Superior temporal gyrus (tissue), 1 donor: ENCODE results near the gene RUSC2.
"Not testable (repeated sequence)": the region's sequence is repeated elsewhere in the genome, so short reads cannot be mapped to it uniquely, and the experiment has no call there.

Experiments
- DNase-seq: peaks from one replicate; pipeline ENCODE4 v3.0.0-alpha.2; 2016; ENCODE audit errors: extremely low spot score

The RUSC2 gene

GRCh38 chr9:35489313-35490154 is at the start of gene RUSC2:
Gene RUSC2 (plus strand): TSS chr9:35490111. CDS start chr9:35546522, 56,411 bp downstream.
- DNase-seq, result peak; percentile 82

- DNase-seq, result no peak
Observed at GRCh38 chr9:35446012-35446411, 43.9 kb upstream of the RUSC2 start.

DNA sequence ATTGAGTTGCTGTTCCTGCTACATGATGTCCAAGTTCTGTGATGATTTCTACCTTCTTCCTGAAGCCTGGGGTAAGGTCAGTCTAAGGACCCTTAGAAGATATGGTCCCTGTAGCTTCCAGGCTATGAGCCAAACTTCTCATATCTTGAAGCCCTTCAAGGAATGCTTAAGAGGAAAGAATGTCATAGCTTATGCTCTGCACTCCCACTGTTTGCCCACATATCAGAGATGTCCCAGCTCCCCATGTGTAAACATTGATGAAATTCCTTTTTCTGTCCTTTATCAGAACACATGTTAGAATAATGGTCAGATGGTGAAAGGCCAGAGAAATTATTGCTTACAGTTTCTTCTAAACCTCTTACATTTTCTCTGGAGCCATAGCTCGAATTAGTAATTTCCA is 41.4 kb upstream of the RUSC2 start:
- no peak for DNase-seq

DNA sequence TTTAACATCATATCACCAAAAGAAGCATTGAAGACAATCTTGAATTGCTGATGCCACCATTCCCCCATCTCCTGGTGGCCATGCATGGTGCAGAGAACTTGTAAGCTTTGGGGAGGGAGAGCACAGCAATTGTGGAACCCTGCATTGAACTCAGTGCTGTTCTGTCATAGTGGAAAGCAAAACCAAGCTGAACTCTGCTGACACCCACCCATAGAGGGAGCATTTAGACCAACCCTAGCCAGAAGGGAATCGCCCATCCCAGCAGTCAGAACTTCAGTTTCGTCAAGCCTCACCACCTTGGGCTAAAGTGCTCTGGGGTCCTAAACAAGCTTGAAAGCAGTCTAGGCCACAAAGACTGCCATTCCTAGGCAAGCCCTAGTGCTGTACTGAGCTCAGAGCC is 37.4 kb upstream of the RUSC2 start:
- DNase-seq, result no peak

- DNase-seq, result no peak
Observed at GRCh38 chr9:35453786-35454185, 36.1 kb upstream of the RUSC2 start.

DNA sequence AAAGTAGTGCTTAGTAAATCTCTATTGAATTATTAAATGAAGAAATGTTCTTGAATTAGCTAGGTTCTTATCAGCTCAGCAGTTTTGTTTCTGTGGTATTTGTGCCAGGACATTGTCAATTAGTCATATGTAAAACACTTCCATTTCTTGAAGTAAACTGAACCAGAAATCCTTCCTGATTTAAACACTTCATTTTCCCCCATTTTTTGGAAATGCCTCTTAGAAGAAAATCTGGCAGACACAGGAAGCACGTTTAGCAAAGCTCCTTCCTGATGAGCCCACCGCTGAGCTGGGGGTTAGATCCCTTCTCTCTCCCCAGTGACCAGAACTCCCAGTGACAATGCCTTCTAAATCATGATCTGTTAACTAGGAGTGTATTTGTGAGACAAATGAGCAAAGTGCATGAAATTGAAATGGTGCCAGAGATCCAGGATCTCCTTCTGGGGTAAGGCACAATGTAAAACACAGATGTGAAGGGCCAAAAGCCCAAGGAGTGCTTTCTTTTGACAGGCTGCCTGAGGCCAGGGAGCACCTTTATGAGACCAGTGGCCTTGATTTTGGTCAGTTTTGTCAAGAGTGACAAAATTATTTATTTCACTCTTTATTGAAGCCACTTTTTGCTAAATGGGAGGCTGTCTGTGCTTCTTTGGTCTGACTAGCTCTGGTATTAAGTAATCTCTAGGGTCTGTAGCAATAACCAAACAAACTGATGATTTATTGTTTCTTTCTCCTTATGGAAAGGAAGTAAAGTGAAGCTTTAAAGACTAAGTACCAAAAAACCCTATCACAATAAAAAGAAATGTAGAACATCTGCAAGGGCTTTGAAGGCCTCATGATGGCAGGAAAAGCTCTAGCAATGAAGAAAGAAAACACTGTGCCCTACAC is 25.5 kb upstream of the RUSC2 start:
- no peak for DNase-seq

DNA sequence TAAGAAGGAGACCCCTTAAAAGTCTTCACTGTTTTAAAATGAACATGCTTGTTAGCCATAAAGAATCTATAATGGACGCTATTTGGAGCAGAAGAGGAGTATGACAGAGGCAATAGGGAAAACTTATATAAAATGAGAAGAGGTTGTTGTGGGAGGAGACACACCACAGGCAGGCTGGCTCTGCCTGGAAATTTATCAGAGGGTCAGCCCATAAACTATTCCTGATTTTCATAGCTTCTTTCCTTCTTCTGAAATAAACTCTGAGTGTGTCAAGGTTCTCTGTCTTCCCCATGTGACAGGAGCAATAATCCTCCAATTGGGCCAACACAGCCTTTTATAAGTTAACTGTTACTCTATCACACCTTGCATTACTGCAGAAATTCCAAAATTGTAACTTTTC is 19.6 kb upstream of the RUSC2 start:
- no peak for DNase-seq

DNA sequence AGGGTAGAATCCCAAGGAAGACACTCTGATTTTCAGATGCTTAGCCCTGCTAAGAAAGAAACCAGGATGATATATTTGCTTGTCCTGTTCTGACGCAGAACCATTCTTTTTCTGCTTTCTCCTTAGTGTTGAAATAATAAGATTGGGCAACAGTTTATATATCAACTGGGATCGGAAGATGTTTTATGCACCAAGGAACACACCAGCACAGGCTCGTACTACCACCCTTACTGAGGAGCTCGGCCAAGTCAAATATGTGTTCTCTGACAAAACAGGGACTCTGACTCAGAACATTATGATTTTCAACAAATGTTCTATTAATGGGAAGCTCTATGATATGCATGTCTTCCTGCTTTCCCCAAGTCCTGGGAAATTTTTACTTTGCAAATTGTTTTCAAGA is 19.0 kb upstream of the RUSC2 start:
- DNase-seq, result no peak

- DNase-seq, result no peak
Observed at GRCh38 chr9:35476596-35476995, 13.3 kb upstream of the RUSC2 start.

DNA sequence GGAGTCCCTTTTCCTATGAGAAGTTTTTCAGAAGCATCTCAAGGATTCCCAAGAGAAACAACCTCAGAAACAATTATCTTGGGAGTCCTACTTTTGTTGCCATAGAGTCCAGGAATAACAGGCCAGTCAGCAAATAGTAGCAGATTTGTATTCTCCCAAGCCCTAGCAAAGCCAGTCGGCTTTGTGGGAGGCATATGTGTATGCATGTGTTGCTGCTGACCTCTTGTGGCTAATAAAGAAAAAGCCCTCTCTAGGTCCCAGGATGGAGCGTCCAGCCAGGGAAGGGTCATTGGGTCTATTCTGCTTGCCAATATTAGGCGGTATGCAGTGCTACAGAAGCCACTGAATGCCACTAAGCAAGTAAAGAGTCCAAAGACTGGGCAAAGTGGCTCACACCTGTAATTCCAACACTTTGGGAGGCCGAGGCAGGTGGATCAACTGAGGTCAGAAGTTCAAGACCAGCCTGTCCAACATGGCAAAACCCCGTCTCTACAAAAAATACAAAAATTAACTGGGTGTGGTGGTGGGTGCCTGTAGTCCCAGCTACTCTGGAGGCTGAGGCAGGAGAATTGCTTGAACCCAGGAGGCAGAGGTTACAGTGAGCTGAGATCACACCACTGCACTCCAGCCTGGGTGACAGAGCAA is 12.6 kb upstream of the RUSC2 start:
- peak; percentile 88 for DNase-seq

DNA sequence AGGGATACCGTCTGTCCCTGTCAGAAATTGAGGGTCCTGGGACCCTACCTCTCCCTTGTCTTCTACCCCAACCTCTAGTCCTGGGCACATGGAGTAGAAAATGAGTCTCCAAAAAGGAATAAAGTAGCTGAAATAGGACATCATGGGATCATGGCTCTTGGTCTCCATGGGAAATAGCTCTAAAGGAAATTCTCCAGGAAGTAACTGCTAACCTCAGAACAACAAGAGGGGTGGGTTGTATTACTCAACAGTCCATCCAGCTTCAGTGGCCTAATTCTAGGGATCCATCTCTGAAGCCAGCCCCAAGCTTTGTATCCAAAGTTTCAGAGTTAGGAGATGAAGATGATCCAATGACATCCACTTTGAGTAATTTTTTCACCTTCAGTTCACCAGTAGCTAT is 11.0 kb upstream of the RUSC2 start:
- no peak for DNase-seq

DNA sequence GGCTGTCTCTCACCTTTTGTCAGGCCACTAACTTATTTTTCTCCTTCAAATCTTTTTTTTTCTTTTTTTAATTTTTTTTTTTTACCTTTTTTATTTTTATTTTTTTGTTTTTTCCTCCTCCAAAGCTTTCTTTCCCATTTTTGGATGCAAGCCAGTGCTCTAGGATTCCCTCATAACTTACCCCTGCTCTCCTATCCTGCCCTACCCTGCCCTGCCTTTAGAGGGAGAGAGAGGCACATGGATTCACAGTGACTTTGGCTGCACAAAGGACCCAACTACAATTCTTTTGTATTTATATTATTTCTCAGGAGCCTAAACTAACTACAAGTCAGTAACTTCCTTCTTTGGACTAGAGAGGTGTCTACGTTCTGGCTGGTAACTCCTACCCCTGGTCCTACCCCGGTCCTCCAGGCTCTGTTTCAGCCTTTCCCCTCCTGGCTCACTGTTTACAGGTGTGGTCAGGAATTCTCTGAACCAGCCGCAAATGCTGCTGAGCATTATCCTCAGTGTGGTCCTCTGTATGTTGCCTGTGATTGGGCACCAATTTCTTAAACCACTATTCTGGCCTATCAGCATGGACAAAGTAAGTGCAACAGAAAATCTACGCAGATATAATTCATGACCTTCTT is 8.4 kb upstream of the RUSC2 start:
- DNase-seq, result peak; percentile 50

- DNase-seq, result no peak
Observed at GRCh38 chr9:35482071-35482470, 7.8 kb upstream of the RUSC2 start.

DNA sequence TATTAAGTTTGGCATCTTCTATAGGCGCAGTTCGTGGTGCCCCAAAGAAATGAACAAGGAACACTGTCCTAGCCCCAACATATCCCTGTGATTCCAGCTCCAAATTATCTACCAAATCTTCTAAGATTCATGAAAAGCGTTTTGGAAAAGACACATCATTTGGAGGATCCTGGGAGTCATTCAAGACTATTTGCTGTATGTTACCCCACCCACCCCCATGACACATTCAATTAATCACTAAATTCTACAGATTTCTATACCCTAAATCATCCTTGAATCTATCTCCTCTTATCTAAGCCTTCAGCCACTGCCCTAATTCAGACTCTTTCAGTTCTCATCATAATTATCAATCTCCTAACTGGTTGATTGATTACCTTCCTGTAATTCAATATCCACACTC is 5.5 kb upstream of the RUSC2 start:
- no peak for DNase-seq

DNA sequence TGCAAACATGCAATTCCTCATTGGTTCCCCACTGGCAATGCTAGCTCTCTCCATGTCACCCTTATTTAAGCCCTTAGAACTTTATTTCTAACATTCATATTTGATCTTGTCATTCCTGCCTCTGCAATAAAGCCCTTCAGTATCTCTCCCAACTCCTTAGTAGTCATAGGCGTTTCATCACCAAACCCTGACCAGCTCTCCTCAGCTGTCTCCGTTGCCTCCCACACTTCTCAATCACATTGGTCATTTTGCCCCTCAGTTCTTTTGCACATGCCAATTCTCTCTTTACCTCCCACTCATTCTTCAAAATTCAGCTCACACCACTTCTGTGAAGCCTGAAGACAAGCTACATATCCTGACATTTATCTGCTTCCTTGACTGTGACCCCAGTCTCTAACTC is 2.8 kb upstream of the RUSC2 start:
- DNase-seq, result no peak

GRCh38 chr9:35488021-35488420 is 1.9 kb upstream of the RUSC2 start:
- no peak for DNase-seq

GRCh38 chr9:35488566-35489312 is 1.2 kb upstream of the RUSC2 start:
- no peak for DNase-seq

DNA sequence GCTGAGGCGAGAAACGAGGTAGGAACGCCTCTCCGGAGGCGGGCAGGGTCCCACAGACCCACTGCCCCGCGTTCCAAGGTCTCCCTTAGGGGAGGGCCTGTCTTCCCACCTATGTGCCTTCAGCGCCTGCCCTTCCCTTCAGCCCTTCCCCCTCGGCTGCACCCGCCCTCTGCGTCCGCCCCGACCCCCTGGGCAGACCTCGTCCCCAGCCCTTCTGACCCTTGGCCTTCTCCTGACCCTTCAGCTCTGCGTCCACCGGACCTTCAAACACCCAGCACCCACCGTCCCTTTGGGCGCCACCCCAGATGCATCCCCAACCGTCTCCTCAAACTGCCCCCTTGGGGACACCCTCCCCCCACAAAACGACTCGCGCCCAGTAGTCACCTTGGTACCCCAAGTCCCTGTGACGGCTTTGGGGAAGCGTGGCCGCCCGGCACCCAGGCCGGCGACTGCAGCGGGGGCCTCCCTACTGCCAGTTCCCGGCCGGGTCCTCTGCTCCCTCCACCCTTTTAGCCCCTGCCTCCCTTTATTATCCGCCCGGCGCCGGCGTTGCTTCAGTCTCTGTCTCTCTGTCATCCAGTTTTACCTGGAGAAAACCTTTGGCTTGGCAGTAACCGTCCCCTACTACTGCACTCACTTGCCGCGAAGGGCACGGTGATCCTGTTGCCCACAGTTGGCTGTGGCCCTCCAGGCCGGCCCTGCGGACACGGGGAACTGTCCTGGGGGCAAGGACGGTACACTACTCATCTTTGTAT is 421 bp downstream of the RUSC2 start:
- peak; percentile 50 for DNase-seq

- peak; percentile 39 for DNase-seq
Observed at GRCh38 chr9:35490910-35491465, 1.1 kb downstream of the RUSC2 start.

DNA sequence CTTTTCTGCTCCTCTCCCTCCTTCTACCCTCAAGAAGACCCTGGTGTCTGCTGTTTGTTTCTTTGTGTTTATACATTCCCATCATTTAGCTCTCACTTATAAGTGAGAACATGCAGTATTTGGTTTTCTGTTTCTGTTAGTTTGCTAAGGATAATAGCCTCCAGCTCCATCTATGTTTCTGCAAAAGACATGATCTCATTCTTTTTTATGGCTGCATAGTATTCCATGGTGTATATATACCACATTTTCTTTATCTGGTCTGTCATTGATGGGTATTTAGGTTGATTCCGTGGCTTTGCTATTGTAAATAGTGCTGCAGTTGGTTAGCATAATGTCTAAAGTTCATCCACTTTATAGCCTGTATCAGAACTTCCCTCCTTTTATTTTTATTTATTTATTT is 3.2 kb downstream of the RUSC2 start:
- DNase-seq, result not testable (repeated sequence)
